Measurements from ENCODE around the gene YIPF2. TPM values are rescaled to one million over a fixed set of nuclear protein-coding genes. Genes with fewer than 3 reads are reported as not detected.
A peak's percentile ranks its signal among the peaks of the same experiment; 100 is the strongest.

YIPF2 gene
- polyA plus RNA-seq, 3 donors: 12.3 to 25.2 (median 15.5) TPM

- Mint-ChIP-seq H3K4me3 (no peak overlapping the region), H3K9me3 (peaks cover 0 to 6% (median 2%) of the 10 kb centered on the region in 7 donors), H3K36me3 (peaks cover 0 to 8% of the 10 kb centered on the region in 2 donors), H3K4me1 (peaks cover 11% of the 10 kb centered on the region), H3K27ac (no peak overlapping the region), H3K27me3 (ENCODE audit: low read depth in 3 of 3) (peaks cover 0 to 2% (median 1%) of the 10 kb centered on the region in 3 donors)
- Histone ChIP-seq H3K27me3 (ENCODE audit: control insufficient read depth in 2 of 2, insufficient read depth in 2 of 2, low read length in 2 of 2) (no peaks in the 10 kb centered on the region), H3K79me2 (ENCODE audit: insufficient read depth, low read length) (peaks cover 5% of the 10 kb centered on the region), H3K9me3 (replicated peaks in 1 of 2; ENCODE audit: control insufficient read depth in 1 of 2, insufficient read depth in 1 of 2, low read length in 2 of 2) (no peaks in the 10 kb centered on the region), H3K27ac (ENCODE audit: low read depth in 1 of 2, low read length in 2 of 2) (no peak overlapping the region), H3K36me3 (replicated peaks in 1 of 2; ENCODE audit: control insufficient read depth in 1 of 2, insufficient read depth in 2 of 2, low read length in 2 of 2) (no peaks in the 10 kb centered on the region), H3K4me2 (replicated peaks; ENCODE audit: extremely low read depth, low read length, poor library complexity, severe bottlenecking) (no peak overlapping the region), H3K9ac (ENCODE audit: insufficient read depth, low read length, poor library complexity, severe bottlenecking) (no peak overlapping the region), H3K4me1 (ENCODE audit: control insufficient read depth in 1 of 2, insufficient read depth in 2 of 2, low read length in 2 of 2) (peaks cover 7 to 11% of the 10 kb centered on the region in 2 donors), H4K20me1 (ENCODE audit: insufficient read depth, low read length) (peaks cover 40% of the 10 kb centered on the region), H2AFZ (ENCODE audit: insufficient read depth, low read depth, low read length, poor library complexity, severe bottlenecking) (no peak overlapping the region), H3K4me3 (replicated peaks in 1 of 3; ENCODE audit: low read depth in 2 of 3, low read length in 3 of 3) (no peak overlapping the region)
- no peak for DNase-seq
- no peak for TF ChIP-seq CTCF (IDR thresholded peaks at IDR 0.05)
- intact Hi-C loops (cut with micrococcal nuclease): no loop called here
- WGBS (ENCODE audit: insufficient coverage): 96% methylated on average over 8 of the region's 10 CpGs
Observed at GRCh38 chr19:10899151-10899653, 29.2 kb downstream of the YIPF2 start.

DNA sequence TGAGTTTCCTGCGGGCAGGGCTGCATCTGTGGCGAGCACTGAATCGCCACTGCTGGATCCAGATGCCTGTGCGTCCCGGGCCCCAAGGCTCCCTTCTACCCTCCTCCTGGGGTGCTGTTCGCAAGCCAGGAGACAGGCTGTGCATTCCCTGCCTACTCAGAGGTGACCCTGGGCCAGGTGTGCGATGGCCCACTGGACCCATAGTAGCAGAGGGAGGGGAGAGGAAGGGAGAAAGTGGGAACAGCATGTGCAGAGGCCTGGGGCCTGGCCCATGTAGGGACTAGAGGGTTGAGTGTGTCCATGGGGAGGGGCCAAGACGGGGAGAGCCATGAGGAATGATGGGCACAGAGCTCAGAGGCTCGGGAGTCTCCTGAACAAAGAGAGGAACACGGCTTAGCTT is 29.8 kb downstream of the YIPF2 start:
- peak overlapping the region in 2 of 7 donors; percentile 57 to 83 for H3K27ac Mint-ChIP-seq
- intact Hi-C loops (cut with micrococcal nuclease): no loop called here
- 99% methylated on average over 8 of the region's 10 CpGs for WGBS (ENCODE audit: insufficient coverage)
- no peak for DNase-seq
- Histone ChIP-seq H3K27me3 (ENCODE audit: control insufficient read depth in 2 of 2, insufficient read depth in 2 of 2, low read length in 2 of 2) (no peaks in the 10 kb centered on the region), H3K79me2 (ENCODE audit: insufficient read depth, low read length) (peaks cover 5% of the 10 kb centered on the region), H3K9me3 (replicated peaks in 1 of 2; ENCODE audit: control insufficient read depth in 1 of 2, insufficient read depth in 1 of 2, low read length in 2 of 2) (no peaks in the 10 kb centered on the region), H3K9ac (ENCODE audit: insufficient read depth, low read length, poor library complexity, severe bottlenecking) (no peak overlapping the region), H3K4me2 (replicated peaks; ENCODE audit: extremely low read depth, low read length, poor library complexity, severe bottlenecking) (no peak overlapping the region), H3K4me3 (replicated peaks in 1 of 3; ENCODE audit: low read depth in 2 of 3, low read length in 3 of 3) (no peak overlapping the region), H3K4me1 (ENCODE audit: control insufficient read depth in 1 of 2, insufficient read depth in 2 of 2, low read length in 2 of 2) (peaks cover 7 to 11% of the 10 kb centered on the region in 2 donors), H4K20me1 (ENCODE audit: insufficient read depth, low read length) (peaks cover 45% of the 10 kb centered on the region), H3K36me3 (replicated peaks in 1 of 2; ENCODE audit: control insufficient read depth in 1 of 2, insufficient read depth in 2 of 2, low read length in 2 of 2) (no peaks in the 10 kb centered on the region), H3K27ac (ENCODE audit: low read depth in 1 of 2, low read length in 2 of 2) (no peak overlapping the region), H2AFZ (ENCODE audit: insufficient read depth, low read depth, low read length, poor library complexity, severe bottlenecking) (no peak overlapping the region)
- H3K4me3 Mint-ChIP-seq: no peak overlapping the region
- TF ChIP-seq CTCF (IDR thresholded peaks at IDR 0.05): no peak
- H3K9me3 Mint-ChIP-seq: peaks cover 0 to 6% (median 2%) of the 10 kb centered on the region in 7 donors
- peaks cover 11% of the 10 kb centered on the region for H3K4me1 Mint-ChIP-seq
- H3K27me3 Mint-ChIP-seq (ENCODE audit: low read depth in 3 of 3): peaks cover 0 to 2% (median 1%) of the 10 kb centered on the region in 3 donors
- H3K36me3 Mint-ChIP-seq: peaks cover 0 to 12% of the 10 kb centered on the region in 2 donors
